Bone marrow (tissue), 2 donors: ENCODE results near the gene THOC3.
"Not testable (repeated sequence)": the region's sequence is repeated elsewhere in the genome, so short reads cannot be mapped to it uniquely, and the experiment has no call there.

Source experiments
- DNase-seq, 2 donors: peaks; one replicate each; lab custom pipeline; 2025; lab: John Stamatoyannopoulos, UW

Gene THOC3

GRCh38 chr5:175940632-175941031, 27.5 kb downstream of the THOC3 start:
- not testable (repeated sequence) for DNase-seq

GRCh38 chr5:175938489-175938888, 29.6 kb downstream of the THOC3 start:
- not testable (repeated sequence) for DNase-seq

- DNase-seq: not testable (repeated sequence)
These were observed 39.4 kb downstream of the THOC3 start for GRCh38 chr5:175928752-175929151.

- DNase-seq: not testable (repeated sequence)
These were observed 43.0 kb downstream of the THOC3 start for GRCh38 chr5:175925106-175925505.

- DNase-seq: no peak
These were observed 45.8 kb downstream of the THOC3 start for GRCh38 chr5:175922192-175922885.

GRCh38 chr5:175921061-175921730, 46.9 kb downstream of the THOC3 start:
- no peak for DNase-seq

- DNase-seq: no peak
These were observed 47.8 kb downstream of the THOC3 start for GRCh38 chr5:175920231-175920811.

- not testable (repeated sequence) for DNase-seq
These were observed 52.8 kb downstream of the THOC3 start for GRCh38 chr5:175915066-175916037.

GRCh38 chr5:175913835-175914672, 54.1 kb downstream of the THOC3 start:
- not testable (repeated sequence) for DNase-seq

- DNase-seq: not testable (repeated sequence)
These were observed 58.0 kb downstream of the THOC3 start for GRCh38 chr5:175910072-175910471.
